Gastrocnemius medialis (tissue), 4 donors: ENCODE measurements around the gene ST6GALNAC6.

Source experiments
- POLR2A ChIP-seq, 2 donors: fragments of 450-650 bp; IDR thresholded peaks; one replicate each; pipeline ENCODE4 v1.6.1; 2017; ENCODE audit warnings: antibody characterized with exemption in 2 of 2, mild to moderate bottlenecking in 2 of 2, moderate library complexity in 2 of 2
- TF ChIP-seq, protein P1 (sequence below), 5 experiments: fragments of 450-650 bp in 3 of 5; fragments of 200-600 bp in 2 of 5; sonication (generic) in 2 of 5; IDR thresholded peaks in 4 of 5; conservative IDR thresholded peaks in 1 of 5; 1 replicate in 4 of 5; 2 replicates in 1 of 5; pipeline ENCODE4 v1.5.1; 2016 to 2019; ENCODE audit warnings: antibody characterized with exemption in 5 of 5, mild to moderate bottlenecking in 3 of 5, moderate library complexity in 3 of 5

DNA sequence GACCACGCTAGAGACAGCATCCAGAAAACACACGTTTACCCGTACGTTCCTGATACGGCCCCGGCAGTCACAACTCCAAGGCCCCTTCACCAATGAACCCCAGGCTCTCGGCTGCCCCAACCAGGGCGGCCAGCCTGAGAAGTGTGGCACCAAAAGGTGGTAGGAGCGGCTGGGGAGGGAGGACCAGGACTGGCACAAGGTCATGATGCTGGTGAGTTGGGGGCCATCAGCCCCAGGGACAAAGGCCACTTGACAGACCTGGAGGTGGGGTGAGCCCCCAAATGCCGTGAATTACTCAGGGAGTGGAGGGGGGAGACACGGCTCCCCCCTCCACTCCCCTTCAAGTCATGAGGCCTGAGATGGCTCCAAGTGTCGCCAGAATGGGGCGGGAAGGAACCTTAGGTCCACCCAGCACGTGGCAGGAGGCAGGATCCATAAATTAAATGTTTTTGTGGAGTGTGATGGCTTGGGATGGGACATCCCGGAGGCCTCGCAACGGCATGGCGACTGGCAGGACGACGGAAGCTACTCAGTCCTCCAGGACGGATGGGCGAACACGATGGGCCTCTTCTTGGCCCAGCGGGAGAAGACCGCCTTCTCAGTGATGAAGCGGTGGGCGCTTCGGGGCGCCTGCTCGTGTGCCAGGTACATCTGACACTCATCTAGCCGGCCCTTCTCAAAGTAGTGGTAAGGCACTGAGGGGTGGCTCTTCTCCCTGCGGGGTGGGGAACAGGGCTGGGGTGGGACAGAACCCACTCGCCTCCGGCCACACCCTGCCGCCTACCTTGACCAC, 8.7 kb upstream of the ST6GALNAC6 start:
- TF ChIP-seq, protein P1, sequence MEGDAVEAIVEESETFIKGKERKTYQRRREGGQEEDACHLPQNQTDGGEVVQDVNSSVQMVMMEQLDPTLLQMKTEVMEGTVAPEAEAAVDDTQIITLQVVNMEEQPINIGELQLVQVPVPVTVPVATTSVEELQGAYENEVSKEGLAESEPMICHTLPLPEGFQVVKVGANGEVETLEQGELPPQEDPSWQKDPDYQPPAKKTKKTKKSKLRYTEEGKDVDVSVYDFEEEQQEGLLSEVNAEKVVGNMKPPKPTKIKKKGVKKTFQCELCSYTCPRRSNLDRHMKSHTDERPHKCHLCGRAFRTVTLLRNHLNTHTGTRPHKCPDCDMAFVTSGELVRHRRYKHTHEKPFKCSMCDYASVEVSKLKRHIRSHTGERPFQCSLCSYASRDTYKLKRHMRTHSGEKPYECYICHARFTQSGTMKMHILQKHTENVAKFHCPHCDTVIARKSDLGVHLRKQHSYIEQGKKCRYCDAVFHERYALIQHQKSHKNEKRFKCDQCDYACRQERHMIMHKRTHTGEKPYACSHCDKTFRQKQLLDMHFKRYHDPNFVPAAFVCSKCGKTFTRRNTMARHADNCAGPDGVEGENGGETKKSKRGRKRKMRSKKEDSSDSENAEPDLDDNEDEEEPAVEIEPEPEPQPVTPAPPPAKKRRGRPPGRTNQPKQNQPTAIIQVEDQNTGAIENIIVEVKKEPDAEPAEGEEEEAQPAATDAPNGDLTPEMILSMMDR (IDR thresholded peaks at IDR 0.05 in 4 of 5, conservative IDR thresholded peaks at IDR 0.05 in 1 of 5), result no peak
- no peak for TF ChIP-seq POLR2A (IDR thresholded peaks at IDR 0.05)
